ENCODE results near the gene FANCI. TPM values are rescaled to one million over a fixed set of nuclear protein-coding genes. Genes with fewer than 3 reads are reported as not detected.

Gene FANCI
- 14.0 and 29.7 TPM in 2 replicates for total RNA-seq

DNA sequence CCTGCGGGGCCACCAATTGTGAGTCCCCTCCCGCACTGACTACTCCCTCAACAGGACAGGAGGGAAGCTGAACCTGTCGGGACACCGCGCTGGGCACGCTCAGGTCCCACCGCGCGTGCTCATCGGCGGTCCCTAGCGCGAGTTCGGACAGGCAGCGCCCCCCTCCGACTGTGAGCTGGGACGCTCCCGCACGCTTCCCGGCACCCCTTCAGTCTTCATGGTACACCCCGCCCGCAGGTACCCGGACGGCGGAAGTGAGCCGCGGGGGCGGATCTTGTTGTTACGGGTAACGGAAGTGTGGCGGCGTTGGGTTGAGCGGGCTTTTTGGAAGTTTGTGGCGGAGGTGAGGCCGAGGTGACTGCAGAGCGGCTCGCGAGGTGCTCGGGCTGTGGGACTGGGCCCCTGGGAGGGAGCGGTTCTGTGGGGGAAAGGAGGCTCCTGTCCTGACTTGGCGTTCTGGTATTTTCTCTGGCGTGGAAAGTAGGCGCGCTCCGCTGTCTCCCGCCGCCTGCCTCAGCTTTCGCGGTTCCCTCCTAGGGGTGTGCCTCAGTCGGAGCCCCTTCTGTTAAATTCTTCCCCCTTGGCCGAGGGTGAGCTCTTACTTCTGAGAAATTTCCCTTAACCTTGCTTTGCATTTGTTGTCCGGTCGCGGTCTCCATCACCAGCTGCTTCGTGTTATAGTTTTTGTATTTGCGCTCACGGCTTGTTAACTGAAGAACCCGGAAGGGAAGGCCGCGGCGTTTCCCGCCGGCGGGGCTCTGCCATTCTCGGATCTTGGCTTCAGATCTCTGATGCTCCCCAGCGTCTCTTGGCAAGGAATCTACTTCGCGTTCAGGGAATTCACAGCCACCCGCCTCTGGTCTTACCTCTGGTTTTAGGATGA, at the start of gene FANCI:
FANCI (plus strand) TSS at position 289 of the 883 bp plus-strand sequence. CDS start 3,669 bp downstream, outside the sequence.

DNA sequence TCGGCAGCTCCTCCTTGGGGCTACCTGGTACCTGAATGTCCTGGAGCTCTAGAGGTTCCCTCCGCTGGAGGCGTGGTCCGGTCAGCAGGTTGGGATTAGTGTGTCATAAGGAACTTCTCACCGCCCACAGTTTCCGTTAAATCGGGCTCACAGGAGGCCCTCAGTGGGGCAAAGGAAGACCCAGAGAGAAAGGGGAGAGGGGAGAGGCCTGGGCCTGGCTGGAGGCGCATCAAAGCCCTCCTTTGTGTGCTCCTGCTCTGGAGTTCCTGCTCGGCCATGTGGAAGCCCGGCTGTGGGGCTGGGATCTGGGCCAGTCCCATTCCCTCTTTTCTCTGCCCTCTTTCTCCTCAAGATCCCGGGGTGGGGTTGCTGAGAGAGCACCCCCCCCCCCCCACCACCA, 22.2 kb upstream of the FANCI start, which contains the start of gene RLBP1:
RLBP1 (minus strand) TSS at position 37 of the 400 bp plus-strand sequence. CDS start 2,604 bp downstream, outside the sequence.

DNA sequence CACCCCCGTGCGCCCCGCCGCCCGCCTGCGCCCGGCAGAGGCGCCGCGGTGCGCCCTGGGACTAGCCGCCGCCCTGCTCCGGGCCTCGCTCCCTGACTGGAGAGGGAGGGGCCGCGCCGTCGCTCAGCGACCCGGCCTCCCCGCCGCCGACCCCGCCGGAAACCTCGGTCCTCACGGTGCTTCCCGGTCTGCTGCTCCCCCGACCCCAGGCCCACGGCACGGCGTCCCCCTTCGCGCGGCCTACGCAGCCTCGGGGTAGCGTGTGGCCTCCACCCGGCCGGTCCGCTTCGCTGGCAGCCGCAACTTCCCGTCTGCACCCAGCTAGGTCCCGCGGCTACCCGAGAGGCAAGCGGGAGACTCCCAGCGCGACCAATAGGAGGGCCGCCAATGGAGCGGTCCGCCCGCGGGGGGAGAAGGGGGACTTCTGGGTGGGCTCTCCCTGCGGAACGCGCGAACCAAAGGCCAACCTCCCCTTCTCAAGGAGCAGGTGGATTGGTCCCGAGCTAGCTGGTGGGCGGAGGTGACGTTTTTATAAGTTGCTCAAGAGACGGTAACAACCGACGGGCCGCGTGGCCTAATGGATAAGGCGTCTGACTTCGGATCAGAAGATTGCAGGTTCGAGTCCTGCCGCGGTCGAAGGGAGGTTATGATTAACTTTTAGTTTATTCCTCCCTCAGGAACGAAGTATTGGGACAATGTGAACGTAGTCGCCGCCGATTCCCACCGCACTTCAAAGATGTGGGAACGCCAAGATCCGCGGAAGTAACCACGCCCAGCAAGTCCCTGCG, 90.9 kb downstream of the FANCI start, which contains the start of gene POLG:
POLG (minus strand) TSS at position 315 of the 788 bp plus-strand sequence. CDS start 1,070 bp downstream, outside the sequence.

Other genes starting within 250 kb of the FANCI start
- 40.5 and 49.6 TPM in 2 replicates for gene ABHD2, start 155.5 kb upstream of the FANCI start, total RNA-seq
- not detected in 2 replicates for gene RLBP1, start 22.4 kb upstream of the FANCI start, total RNA-seq
- gene POLG, start 90.8 kb downstream of the FANCI start, total RNA-seq, result 75.5 and 111 TPM in 2 replicates

Measured in endothelial cell of coronary artery (primary cell).